Measurements from ENCODE around the gene ZNHIT2.

- no peak for TF ChIP-seq POLR2AphosphoS5 (IDR thresholded peaks at IDR 0.05)
- TF ChIP-seq CTCF (IDR thresholded peaks at IDR 0.05), result no peak
Observed at GRCh38 chr11:65159012-65159411, 41.5 kb upstream of the ZNHIT2 start.
